Left ventricle myocardium inferior (tissue), 1 donor: ENCODE results near the gene DGLUCY. TPM values are rescaled to one million over a fixed set of nuclear protein-coding genes. Genes with fewer than 3 reads are reported as not detected.

ENCODE experiments used
- DNase-seq: peaks from one replicate; pipeline ENCODE4 v3.0.0-alpha.2; 2020
- H3K27ac ChIP-seq: fragments of 200-600 bp; replicated peaks from 2 replicates; pipeline ENCODE4 v1.8.0; 2021
- H3K27me3 ChIP-seq: fragments of 200-600 bp; 2 replicates; pipeline ENCODE4 v1.8.0; 2021; ENCODE audit warnings: low read depth
- H3K36me3 ChIP-seq: fragments of 200-600 bp; 2 replicates; pipeline ENCODE4 v1.8.0; 2021
- H3K4me1 ChIP-seq: fragments of 200-600 bp; 2 replicates; pipeline ENCODE4 v1.8.0; 2021
- H3K4me3 ChIP-seq: fragments of 200-600 bp; 2 replicates; pipeline ENCODE4 v1.8.0; 2021; ENCODE audit warnings: mild to moderate bottlenecking, moderate library complexity
- H3K9me3 ChIP-seq: fragments of 200-600 bp; replicated peaks from 2 replicates; pipeline ENCODE4 v1.8.0; 2021
- CTCF ChIP-seq: fragments of 200-600 bp; IDR thresholded peaks from 2 replicates; pipeline ENCODE4 v1.8.0; 2021; ENCODE audit warnings: antibody characterized with exemption, mild to moderate bottlenecking, borderline replicate concordance
- intact Hi-C: fragments of 100-400 bp; cut with micrococcal nuclease; formaldehyde crosslinking; loops from one replicate; pipeline ENCODE4 v1.11.0; 2022
- total RNA-seq: library from RNA; stranded (reverse); fragmentation: NEBNext Ultra II Directional; extraction: Animal tissue kit (Norgen Biotek cat#: 25700); gene quantifications from one replicate; pipeline ENCODE4 v1.2.1, GENCODE V29; 2021
- donor health status: DM: no; HTN: yes; CAD: no; lungs with severe emphysema.

DGLUCY gene
- total RNA-seq, 1 donor from 2014 or later, result 220 TPM

GRCh38 chr14:91216731-91217226, 102.9 kb downstream of the DGLUCY start:
- Histone ChIP-seq H3K9me3 (no peaks in the 10 kb centered on the region), H3K4me1 (peaks cover 31% of the 10 kb centered on the region), H3K27me3 (no peaks in the 10 kb centered on the region), H3K36me3 (peaks cover 74% of the 10 kb centered on the region), H3K4me3 (no peak overlapping the region), H3K27ac (no peak overlapping the region)
- DNase-seq, result no peak
- intact Hi-C loops, result no loop called here
- TF ChIP-seq CTCF, result no peak

GRCh38 chr14:91218014-91218413, 104.1 kb downstream of the DGLUCY start:
- no peak overlapping the region for H3K4me3 ChIP-seq
- no peaks in the 10 kb centered on the region for H3K9me3 ChIP-seq
- H3K4me1 ChIP-seq, result peaks cover 44% of the 10 kb centered on the region
- intact Hi-C loops, result no loop called here
- H3K27ac ChIP-seq, result no peak overlapping the region
- no peak for DNase-seq
- no peak for TF ChIP-seq CTCF
- no peaks in the 10 kb centered on the region for H3K27me3 ChIP-seq
- peaks cover 69% of the 10 kb centered on the region for H3K36me3 ChIP-seq

GRCh38 chr14:91219517-91220389, 105.9 kb downstream of the DGLUCY start:
- TF ChIP-seq CTCF, result no peak
- DNase-seq, result peak; percentile 48
- H3K4me3 ChIP-seq, result no peak overlapping the region
- peaks cover 55% of the 10 kb centered on the region for H3K36me3 ChIP-seq
- no peaks in the 10 kb centered on the region for H3K9me3 ChIP-seq
- intact Hi-C loops, result no loop called here
- peak overlapping the region; percentile 21 for H3K27ac ChIP-seq
- peaks cover 51% of the 10 kb centered on the region for H3K4me1 ChIP-seq
- H3K27me3 ChIP-seq, result no peaks in the 10 kb centered on the region

- H3K4me3 ChIP-seq, result no peak overlapping the region
- H3K27ac ChIP-seq, result peak overlapping the region; percentile 21
- TF ChIP-seq CTCF, result no peak
- intact Hi-C loops, result no loop called here
- no peak for DNase-seq
- peaks cover 51% of the 10 kb centered on the region for H3K4me1 ChIP-seq
- no peaks in the 10 kb centered on the region for H3K9me3 ChIP-seq
- H3K27me3 ChIP-seq, result no peaks in the 10 kb centered on the region
- peaks cover 55% of the 10 kb centered on the region for H3K36me3 ChIP-seq
These were observed 106.7 kb downstream of the DGLUCY start for GRCh38 chr14:91220581-91221000.

GRCh38 chr14:91221270-91221669, 107.4 kb downstream of the DGLUCY start:
- H3K9me3 ChIP-seq, result no peaks in the 10 kb centered on the region
- TF ChIP-seq CTCF, result no peak
- peaks cover 51% of the 10 kb centered on the region for H3K4me1 ChIP-seq
- no peak for DNase-seq
- intact Hi-C loops, result no loop called here
- H3K36me3 ChIP-seq, result peaks cover 54% of the 10 kb centered on the region
- no peaks in the 10 kb centered on the region for H3K27me3 ChIP-seq
- H3K4me3 ChIP-seq, result no peak overlapping the region
- no peak overlapping the region for H3K27ac ChIP-seq
